H9 (cell line): ENCODE results near the gene HOXD12. TPM values are rescaled to one million over a fixed set of nuclear protein-coding genes. Genes with fewer than 3 reads are reported as not detected.

Source experiments
- DNase-seq: peaks from one replicate; pipeline ENCODE4 v3.0.0-alpha.2; 2017
- H2AFZ ChIP-seq: one replicate; pipeline ENCODE4 v1.6.1; 2013; ENCODE audit warnings: mild to moderate bottlenecking, low read length, control low read depth, moderate library complexity
- H2AK5ac ChIP-seq: 2 replicates; pipeline ENCODE4 v1.6.1; 2013; ENCODE audit warnings: low read length, control low read depth, mixed read lengths; ENCODE audit not compliant: insufficient read length
- H2BK120ac ChIP-seq: one replicate; pipeline ENCODE4 v1.6.1; 2013; ENCODE audit warnings: low read depth, mild to moderate bottlenecking, low read length, control low read depth, inconsistent platforms; ENCODE audit not compliant: poor library complexity, severe bottlenecking
- H2BK12ac ChIP-seq: 2 replicates; pipeline ENCODE4 v1.6.1; 2013; ENCODE audit warnings: low read length, control low read depth, mixed read lengths, low read depth; ENCODE audit not compliant: insufficient read length
- H2BK15ac ChIP-seq: 2 replicates; pipeline ENCODE4 v1.6.1; 2013; ENCODE audit warnings: low read depth, low read length, control low read depth
- H2BK20ac ChIP-seq: one replicate; pipeline ENCODE4 v1.6.1; 2013; ENCODE audit warnings: low read depth, mild to moderate bottlenecking, low read length, control low read depth, inconsistent platforms; ENCODE audit not compliant: poor library complexity, severe bottlenecking
- H2BK5ac ChIP-seq: 2 replicates; pipeline ENCODE4 v1.6.1; 2013; ENCODE audit warnings: low read length, control low read depth, mixed read lengths; ENCODE audit not compliant: insufficient read length
- H3K14ac ChIP-seq: 2 replicates; pipeline ENCODE4 v1.6.1; 2013; ENCODE audit warnings: low read length, control low read depth; ENCODE audit not compliant: insufficient read depth
- H3K18ac ChIP-seq: 2 replicates; pipeline ENCODE4 v1.6.1; 2013; ENCODE audit warnings: low read depth, mild to moderate bottlenecking, mixed read lengths, low read length, control low read depth; ENCODE audit not compliant: insufficient read length
- H3K23ac ChIP-seq: 2 replicates; pipeline ENCODE4 v1.6.1; 2013; ENCODE audit warnings: low read length, control low read depth, mixed read lengths, low read depth; ENCODE audit not compliant: insufficient read length
- H3K23me2 ChIP-seq: 2 replicates; pipeline ENCODE4 v1.6.1; 2013; ENCODE audit warnings: low read depth, mild to moderate bottlenecking, mixed read lengths, low read length, control low read depth; ENCODE audit not compliant: insufficient read length, poor library complexity, severe bottlenecking
- H3K27ac ChIP-seq: 2 replicates; pipeline ENCODE4 v1.5.1; 2013; ENCODE audit warnings: low read length, control low read depth, mixed read lengths, low read depth; ENCODE audit not compliant: insufficient read length
- H3K27me3 ChIP-seq: 2 replicates; pipeline ENCODE4 v1.6.1; 2013; ENCODE audit warnings: low read length, control low read depth, inconsistent platforms; ENCODE audit not compliant: insufficient read depth
- H3K4ac ChIP-seq: 2 replicates; pipeline ENCODE4 v1.6.1; 2013; ENCODE audit warnings: low read depth, mild to moderate bottlenecking, control low read depth, inconsistent platforms, low read length, moderate library complexity
- H3K4me1 ChIP-seq: 2 replicates; pipeline ENCODE4 v1.6.1; 2013; ENCODE audit warnings: low read length, control low read depth, inconsistent platforms; ENCODE audit not compliant: insufficient read depth
- H3K4me2 ChIP-seq: 2 replicates; pipeline ENCODE4 v1.6.1; 2013; ENCODE audit warnings: low read length, control low read depth, mixed read lengths; ENCODE audit not compliant: insufficient read length, insufficient read depth
- H3K56ac ChIP-seq: 2 replicates; pipeline ENCODE4 v1.6.1; 2013; ENCODE audit warnings: low read depth, mild to moderate bottlenecking, mixed read lengths, low read length, control low read depth; ENCODE audit not compliant: insufficient read length
- H3K79me1 ChIP-seq: 2 replicates; pipeline ENCODE4 v1.6.1; 2013; ENCODE audit warnings: low read depth, mild to moderate bottlenecking, moderate library complexity, low read length, control low read depth, inconsistent platforms; ENCODE audit not compliant: insufficient read depth, poor library complexity, severe bottlenecking
- H3K79me2 ChIP-seq: 2 replicates; pipeline ENCODE4 v1.6.1; 2013; ENCODE audit warnings: low read length, control low read depth, inconsistent platforms; ENCODE audit not compliant: insufficient read depth
- H3K9ac ChIP-seq: 2 replicates; pipeline ENCODE4 v1.6.1; 2013; ENCODE audit warnings: low read length, control low read depth, mixed read lengths; ENCODE audit not compliant: insufficient read length; ENCODE audit errors: extremely low read depth
- H3K9me3 ChIP-seq: one replicate; pipeline ENCODE4 v1.6.1; 2013; ENCODE audit warnings: low read depth, low read length, inconsistent platforms; ENCODE audit not compliant: control insufficient read depth
- H3T11ph ChIP-seq: one replicate; pipeline ENCODE4 v1.6.1; 2013; ENCODE audit warnings: mild to moderate bottlenecking, low read length, control low read depth, inconsistent platforms
- H4K20me1 ChIP-seq: one replicate; pipeline ENCODE4 v1.6.1; 2013; ENCODE audit not compliant: control insufficient read depth, insufficient read length, insufficient read depth
- H4K5ac ChIP-seq: 2 replicates; pipeline ENCODE4 v1.6.1; 2013; ENCODE audit warnings: low read depth, mild to moderate bottlenecking, mixed read lengths, low read length, control low read depth; ENCODE audit not compliant: insufficient read length
- H4K8ac ChIP-seq: replicated peaks from 2 replicates; pipeline ENCODE4 v1.6.1; 2013; ENCODE audit warnings: low read length, control low read depth, mixed read lengths, low read depth; ENCODE audit not compliant: insufficient read length
- H4K91ac ChIP-seq: 2 replicates; pipeline ENCODE4 v1.6.1; 2013; ENCODE audit warnings: low read depth, mild to moderate bottlenecking, moderate library complexity, mixed read lengths, low read length, control low read depth; ENCODE audit not compliant: insufficient read length
- H3K27ac Mint-ChIP-seq, 3 experiments: 2 replicates in 2 of 3; 3 replicates in 1 of 3; pipeline ENCODE4 v1.8.0; 2020 to 2021; ENCODE audit warnings: mixed read lengths in 3 of 3, mild to moderate bottlenecking in 1 of 3, moderate library complexity in 1 of 3
- H3K27me3 Mint-ChIP-seq: 2 replicates; pipeline ENCODE4 v1.8.0; 2021; ENCODE audit warnings: low read depth, mild to moderate bottlenecking, moderate library complexity, mixed read lengths
- H3K36me3 Mint-ChIP-seq, 3 experiments: 2 replicates in 2 of 3; 3 replicates in 1 of 3; pipeline ENCODE4 v1.8.0; 2020 to 2021; ENCODE audit warnings: low read depth in 3 of 3, mixed read lengths in 3 of 3; ENCODE audit not compliant: insufficient read depth in 1 of 3
- H3K4me1 Mint-ChIP-seq, 2 experiments: 2 replicates each; pipeline ENCODE4 v1.8.0; 2020; ENCODE audit warnings: mixed read lengths in 2 of 2
- H3K4me3 Mint-ChIP-seq, 2 experiments: 2 replicates in 1 of 2; 3 replicates in 1 of 2; pipeline ENCODE4 v1.8.0; 2020 to 2021; ENCODE audit warnings: mild to moderate bottlenecking in 2 of 2, mixed read lengths in 2 of 2, moderate library complexity in 1 of 2
- H3K9me3 Mint-ChIP-seq, 2 experiments: 2 replicates in 1 of 2; 3 replicates in 1 of 2; pipeline ENCODE4 v1.8.0; 2020; ENCODE audit warnings: mild to moderate bottlenecking in 2 of 2, mixed read lengths in 2 of 2, moderate library complexity in 1 of 2
- WGBS: extraction: QIAGEN DNeasy Blood & Tissue Kit; methylation state at CpG from one replicate; pipeline ENCODE4 v1.1.7; 2013; ENCODE audit warnings: missing lambda C conversion rate, low lambda C conversion rate, mixed read lengths; ENCODE audit not compliant: insufficient read length; ENCODE audit errors: extremely low coverage; 5-methylcytosine and 5-hydroxymethylcytosine counted together
- total RNA-seq: library from RNA; stranded (reverse); gene quantifications from 2 replicates; pipeline ENCODE4 v1.2.1, GENCODE V29; 2021
- TF ChIP-seq, protein P1 (sequence below): fragments of 200-600 bp; sonication (generic); conservative IDR thresholded peaks from 3 replicates; pipeline ENCODE4 v1.8.0; 2021; ENCODE audit warnings: antibody characterized with exemption, mild to moderate bottlenecking

The HOXD12 gene
- total RNA-seq, 1 experiment from 2014 or later: not detected

DNA sequence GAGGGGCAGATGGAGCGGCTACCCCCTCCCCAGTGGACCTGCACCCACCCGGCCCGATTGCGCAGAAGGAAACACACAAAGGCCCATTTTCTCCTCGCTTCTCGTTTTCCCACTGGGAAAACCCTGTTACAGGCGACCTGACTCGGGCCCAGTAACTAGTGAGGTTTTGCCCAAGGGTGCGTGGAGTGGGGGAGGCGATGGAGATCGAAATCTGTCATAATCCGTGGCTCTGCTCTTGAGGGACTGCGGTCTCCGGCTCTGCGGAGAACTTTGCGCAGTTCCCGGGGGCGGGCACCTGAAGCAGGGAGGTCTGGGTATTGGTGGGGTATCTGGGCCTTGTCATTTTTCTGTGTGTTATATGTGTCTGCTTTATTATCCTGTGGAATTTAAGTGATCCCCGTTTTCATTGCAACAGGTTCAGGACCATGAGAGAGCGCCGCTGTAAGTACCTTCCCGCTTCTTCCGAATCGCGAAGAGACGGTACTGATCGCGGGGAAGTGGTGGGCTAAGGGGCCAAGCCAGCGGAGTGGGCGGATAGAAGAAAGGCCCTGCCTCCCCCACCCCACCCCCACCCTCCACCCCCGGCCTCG is 47.7 kb downstream of the HOXD12 start:
- Histone ChIP-seq H2AFZ (no peak overlapping the region), H3T11ph (no peak overlapping the region), H2BK12ac (no peak overlapping the region), H3K27me3 (peaks cover 95% of the 10 kb centered on the region), H3K27ac (no peak overlapping the region), H3K4ac (no peak overlapping the region), H4K91ac (no peak overlapping the region), H3K23ac (no peak overlapping the region), H3K4me1 (no peaks in the 10 kb centered on the region), H2BK5ac (no peak overlapping the region), H3K4me2 (no peak overlapping the region), H2AK5ac (no peak overlapping the region), H4K8ac (no peak overlapping the region), H3K9ac (no peak overlapping the region), H3K18ac (no peak overlapping the region), H3K23me2 (no peaks in the 10 kb centered on the region), H3K14ac (no peak overlapping the region), H4K20me1 (no peaks in the 10 kb centered on the region), H2BK120ac (no peak overlapping the region), H3K79me1 (no peaks in the 10 kb centered on the region), H3K9me3 (no peaks in the 10 kb centered on the region), H2BK20ac (no peak overlapping the region), H4K5ac (no peak overlapping the region), H3K79me2 (no peaks in the 10 kb centered on the region), H2BK15ac (no peak overlapping the region), H3K56ac (no peak overlapping the region)
- Mint-ChIP-seq H3K36me3 (no peaks in the 10 kb centered on the region; a peak in 1 of 7 replicates), H3K27me3 (peaks cover 100% of the 10 kb centered on the region), H3K4me3 (no peak overlapping the region; a peak in 1 of 5 replicates), H3K4me1 (peaks cover 2 to 17% of the 10 kb centered on the region in 2 experiments; a peak in 3 of 4 replicates), H3K9me3 (peaks cover 3 to 8% of the 10 kb centered on the region in 2 experiments; a peak in 3 of 5 replicates), H3K27ac (no peak overlapping the region)
- TF ChIP-seq, protein P1, sequence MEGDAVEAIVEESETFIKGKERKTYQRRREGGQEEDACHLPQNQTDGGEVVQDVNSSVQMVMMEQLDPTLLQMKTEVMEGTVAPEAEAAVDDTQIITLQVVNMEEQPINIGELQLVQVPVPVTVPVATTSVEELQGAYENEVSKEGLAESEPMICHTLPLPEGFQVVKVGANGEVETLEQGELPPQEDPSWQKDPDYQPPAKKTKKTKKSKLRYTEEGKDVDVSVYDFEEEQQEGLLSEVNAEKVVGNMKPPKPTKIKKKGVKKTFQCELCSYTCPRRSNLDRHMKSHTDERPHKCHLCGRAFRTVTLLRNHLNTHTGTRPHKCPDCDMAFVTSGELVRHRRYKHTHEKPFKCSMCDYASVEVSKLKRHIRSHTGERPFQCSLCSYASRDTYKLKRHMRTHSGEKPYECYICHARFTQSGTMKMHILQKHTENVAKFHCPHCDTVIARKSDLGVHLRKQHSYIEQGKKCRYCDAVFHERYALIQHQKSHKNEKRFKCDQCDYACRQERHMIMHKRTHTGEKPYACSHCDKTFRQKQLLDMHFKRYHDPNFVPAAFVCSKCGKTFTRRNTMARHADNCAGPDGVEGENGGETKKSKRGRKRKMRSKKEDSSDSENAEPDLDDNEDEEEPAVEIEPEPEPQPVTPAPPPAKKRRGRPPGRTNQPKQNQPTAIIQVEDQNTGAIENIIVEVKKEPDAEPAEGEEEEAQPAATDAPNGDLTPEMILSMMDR: no peak
- no peak for DNase-seq
- no CpG with 5 or more reads among the region's 32 CpGs for WGBS
